OCI-LY3 (cell line): Measurements from ENCODE around the gene CTBP2.

Experiments
- H2AFZ ChIP-seq: fragments of 200-600, 300-600 bp; shearing (Covaris generic); 2 replicates; pipeline ENCODE4 v1.6.0; 2014; ENCODE audit warnings: antibody characterized with exemption, low read depth, low read length
- H3K27ac ChIP-seq: fragments of 200-600, 300-600 bp; sonication (generic); 2 replicates; pipeline ENCODE4 v1.5.1; 2014; ENCODE audit warnings: mild to moderate bottlenecking, low read length, moderate library complexity, mixed read lengths
- H3K27me3 ChIP-seq: fragments of 200-600, 300-600 bp; sonication (generic); 2 replicates; pipeline ENCODE4 v1.6.1; 2014; ENCODE audit warnings: low read depth, low read length, mixed read lengths
- H3K36me3 ChIP-seq: fragments of 200-600, 300-600 bp; sonication (generic); replicated peaks from 2 replicates; pipeline ENCODE3; 2014; ENCODE audit warnings: low read depth, low read length, mixed read lengths
- H3K4me1 ChIP-seq: fragments of 300-600, 200-600 bp; sonication (generic); 2 replicates; pipeline ENCODE4 v1.6.1; 2014; ENCODE audit warnings: low read length, mixed read lengths
- H3K4me2 ChIP-seq: fragments of 200-600, 300-600 bp; sonication (generic); 2 replicates; pipeline ENCODE4 v1.6.1; 2014; ENCODE audit warnings: low read length, mixed read lengths
- H3K4me3 ChIP-seq: fragments of 300-600, 200-600 bp; sonication (generic); 2 replicates; pipeline ENCODE4 v1.5.1; 2014; ENCODE audit warnings: antibody characterized with exemption, mild to moderate bottlenecking, low read length, moderate library complexity
- H3K79me2 ChIP-seq: fragments of 300-600, 200-600 bp; shearing (Covaris generic); 2 replicates; pipeline ENCODE4 v1.6.1; 2014; ENCODE audit warnings: mild to moderate bottlenecking, low read length, mixed read lengths
- H3K9ac ChIP-seq: fragments of 300-600, 200-600 bp; shearing (Covaris generic); 2 replicates; pipeline ENCODE4 v1.6.0; 2014; ENCODE audit warnings: mild to moderate bottlenecking, low read length, moderate library complexity
- H3K9me3 ChIP-seq: fragments of 200-600, 300-600 bp; shearing (Covaris generic); 2 replicates; pipeline ENCODE4 v1.6.1; 2014; ENCODE audit warnings: low read length, mixed read lengths; ENCODE audit not compliant: insufficient read depth
- H4K20me1 ChIP-seq: fragments of 200-600, 300-600 bp; sonication (generic); 2 replicates; pipeline ENCODE4 v1.6.1; 2016; ENCODE audit warnings: low read length, mixed read lengths; ENCODE audit not compliant: insufficient read depth
- EZH2phosphoT487 ChIP-seq: fragments of 200-600 bp; shearing (Covaris generic); IDR thresholded peaks from 2 replicates; pipeline ENCODE4 v1.6.1; 2018; ENCODE audit warnings: antibody characterized with exemption, mixed run types, low read depth
- TF ChIP-seq, protein P1 (sequence below): fragments of 200-600, 300-600 bp; sonication (generic); IDR thresholded peaks from 2 replicates; pipeline ENCODE4 v1.5.1; 2014; ENCODE audit warnings: antibody characterized with exemption, low read length, low read depth

CTBP2 gene

DNA sequence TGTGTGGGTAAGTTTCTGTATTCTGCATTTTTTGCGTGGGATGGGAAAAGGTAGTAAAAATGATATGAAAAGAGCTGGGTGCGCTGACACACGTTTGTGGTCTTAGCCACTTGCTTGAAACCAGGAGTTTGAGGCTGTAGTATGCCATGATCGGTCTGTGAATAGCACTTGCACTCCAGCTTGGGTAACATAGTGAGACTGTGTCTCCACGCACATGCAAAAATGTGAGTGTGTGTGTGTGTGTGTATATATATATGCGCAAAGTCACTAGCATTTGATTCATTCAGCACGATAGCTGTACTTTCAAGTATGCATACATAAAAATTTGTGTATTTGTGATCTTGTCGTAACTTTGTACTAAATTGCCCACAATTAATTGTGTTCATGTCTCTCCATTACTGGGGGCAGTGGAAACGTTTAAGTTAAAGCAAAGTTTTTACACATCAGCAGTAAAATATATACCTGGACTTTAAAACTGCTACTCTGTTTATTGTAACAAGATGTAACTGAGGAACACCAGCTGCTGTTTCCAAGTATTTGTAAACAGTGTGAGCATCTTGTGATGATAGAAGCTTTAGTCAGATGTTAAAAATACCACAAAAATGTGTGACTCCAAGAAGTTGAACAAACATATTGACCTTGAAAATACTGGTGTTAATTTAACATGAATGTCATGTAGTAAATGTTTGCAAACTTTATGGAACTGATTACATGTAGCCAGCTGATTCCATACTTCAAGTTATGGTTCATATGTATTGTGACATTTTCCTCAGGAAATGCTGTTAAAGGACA, 216.9 kb downstream of the CTBP2 start:
- Histone ChIP-seq H3K27me3 (no peaks in the 10 kb centered on the region), H2AFZ (no peak overlapping the region), H3K4me2 (no peak overlapping the region), H3K36me3 (no peaks in the 10 kb centered on the region), H4K20me1 (peaks cover 51% of the 10 kb centered on the region), H3K9ac (no peak overlapping the region), H3K4me1 (no peaks in the 10 kb centered on the region), H3K4me3 (no peak overlapping the region), H3K9me3 (no peaks in the 10 kb centered on the region), H3K27ac (no peak overlapping the region), H3K79me2 (peaks cover 84% of the 10 kb centered on the region)
- TF ChIP-seq EZH2phosphoT487, result no peak
- TF ChIP-seq, protein P1, sequence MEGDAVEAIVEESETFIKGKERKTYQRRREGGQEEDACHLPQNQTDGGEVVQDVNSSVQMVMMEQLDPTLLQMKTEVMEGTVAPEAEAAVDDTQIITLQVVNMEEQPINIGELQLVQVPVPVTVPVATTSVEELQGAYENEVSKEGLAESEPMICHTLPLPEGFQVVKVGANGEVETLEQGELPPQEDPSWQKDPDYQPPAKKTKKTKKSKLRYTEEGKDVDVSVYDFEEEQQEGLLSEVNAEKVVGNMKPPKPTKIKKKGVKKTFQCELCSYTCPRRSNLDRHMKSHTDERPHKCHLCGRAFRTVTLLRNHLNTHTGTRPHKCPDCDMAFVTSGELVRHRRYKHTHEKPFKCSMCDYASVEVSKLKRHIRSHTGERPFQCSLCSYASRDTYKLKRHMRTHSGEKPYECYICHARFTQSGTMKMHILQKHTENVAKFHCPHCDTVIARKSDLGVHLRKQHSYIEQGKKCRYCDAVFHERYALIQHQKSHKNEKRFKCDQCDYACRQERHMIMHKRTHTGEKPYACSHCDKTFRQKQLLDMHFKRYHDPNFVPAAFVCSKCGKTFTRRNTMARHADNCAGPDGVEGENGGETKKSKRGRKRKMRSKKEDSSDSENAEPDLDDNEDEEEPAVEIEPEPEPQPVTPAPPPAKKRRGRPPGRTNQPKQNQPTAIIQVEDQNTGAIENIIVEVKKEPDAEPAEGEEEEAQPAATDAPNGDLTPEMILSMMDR, result no peak

DNA sequence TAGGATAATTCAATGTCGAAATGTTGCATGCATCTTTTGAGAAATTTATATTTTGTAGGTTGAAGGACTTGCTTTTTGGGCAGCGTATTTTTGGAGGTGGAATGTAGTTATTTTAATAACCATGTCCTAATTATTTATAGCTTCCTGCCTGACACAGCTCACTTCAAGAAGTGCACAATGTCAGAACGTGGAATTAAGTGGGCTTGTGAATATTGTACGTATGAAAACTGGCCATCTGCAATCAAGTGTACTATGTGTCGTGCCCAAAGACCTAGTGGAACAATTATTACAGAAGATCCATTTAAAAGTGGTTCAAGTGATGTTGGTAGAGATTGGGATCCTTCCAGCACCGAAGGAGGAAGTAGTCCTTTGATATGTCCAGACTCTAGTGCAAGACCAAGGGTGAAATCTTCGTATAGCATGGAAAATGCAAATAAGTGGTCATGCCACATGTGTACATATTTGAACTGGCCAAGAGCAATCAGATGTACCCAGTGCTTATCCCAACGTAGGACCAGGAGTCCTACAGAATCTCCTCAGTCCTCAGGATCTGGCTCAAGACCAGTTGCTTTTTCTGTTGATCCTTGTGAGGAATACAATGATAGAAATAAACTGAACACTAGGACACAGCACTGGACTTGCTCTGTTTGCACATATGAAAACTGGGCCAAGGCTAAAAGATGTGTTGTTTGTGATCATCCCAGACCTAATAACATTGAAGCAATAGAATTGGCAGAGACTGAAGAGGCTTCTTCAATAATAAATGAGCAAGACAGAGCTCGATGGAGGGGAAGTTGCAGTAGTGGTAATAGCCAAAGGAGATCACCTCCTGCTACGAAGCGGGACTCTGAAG, 217.8 kb downstream of the CTBP2 start:
- Histone ChIP-seq H4K20me1 (peaks cover 56% of the 10 kb centered on the region), H3K27ac (no peak overlapping the region)

DNA sequence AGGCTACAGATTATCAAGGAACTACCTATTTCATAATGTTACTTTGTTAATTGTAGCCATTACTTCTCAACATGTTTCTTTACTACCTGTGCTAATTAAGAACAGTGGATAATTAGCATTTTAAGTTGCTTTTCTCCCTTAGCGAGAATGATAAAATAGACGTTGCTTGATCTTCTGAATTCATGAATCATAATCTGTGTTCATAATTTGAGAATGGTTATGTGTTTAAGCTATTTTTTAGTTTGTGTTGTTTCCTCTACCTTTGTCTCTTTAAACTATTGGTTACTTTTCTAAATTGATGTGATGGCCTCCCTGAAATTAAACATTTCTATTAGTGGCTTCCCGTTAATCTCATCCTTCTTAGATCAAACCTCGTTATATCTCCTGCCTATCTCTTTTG, 218.5 kb downstream of the CTBP2 start, which contains the start of gene ZRANB1:
ZRANB1 (plus strand) TSS at position 301 of the 400 bp plus-strand sequence. CDS start 371 bp downstream, outside the sequence.
- TF ChIP-seq, protein P1, result no peak
- TF ChIP-seq EZH2phosphoT487, result no peak
- Histone ChIP-seq H3K4me1 (no peaks in the 10 kb centered on the region), H3K36me3 (no peaks in the 10 kb centered on the region), H3K9ac (no peak within 1 kb of the TSS), H2AFZ (no peak within 1 kb of the TSS), H3K79me2 (peaks cover 83% of the 10 kb centered on the region), H3K27me3 (no peaks in the 10 kb centered on the region), H3K27ac (no peak within 1 kb of the TSS), H4K20me1 (peaks cover 51% of the 10 kb centered on the region), H3K4me3 (no peak within 1 kb of the TSS), H3K9me3 (no peaks in the 10 kb centered on the region), H3K4me2 (no peak within 1 kb of the TSS)

More for the DNA sequence above, 217.8 kb downstream of the CTBP2 start:
- Histone ChIP-seq H2AFZ (no peak overlapping the region), H3K27me3 (no peaks in the 10 kb centered on the region), H3K36me3 (no peaks in the 10 kb centered on the region), H3K9me3 (no peaks in the 10 kb centered on the region), H3K4me1 (no peaks in the 10 kb centered on the region), H3K4me2 (no peak overlapping the region), H3K79me2 (peaks cover 86% of the 10 kb centered on the region), H3K9ac (no peak overlapping the region), H3K4me3 (no peak overlapping the region)
- TF ChIP-seq EZH2phosphoT487, result no peak
- TF ChIP-seq, protein P1, result no peak

DNA sequence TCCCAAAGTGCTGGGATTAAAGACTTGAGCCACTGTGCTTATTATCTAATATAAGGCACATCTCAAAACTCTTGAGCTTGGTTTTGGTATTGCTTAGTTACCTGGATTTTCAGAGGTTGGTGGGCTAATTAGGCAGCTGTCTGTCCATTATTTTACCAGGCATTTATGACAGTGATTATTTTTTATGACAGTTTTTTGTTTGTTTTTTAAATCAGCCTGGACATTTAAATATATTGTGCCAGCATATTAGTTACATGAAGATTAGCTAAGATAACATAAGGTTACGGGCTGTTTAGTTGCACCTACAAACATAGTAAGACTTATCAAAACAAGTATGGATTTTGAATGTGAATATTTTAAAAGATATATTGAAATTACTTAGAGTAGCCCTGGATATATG, 221.1 kb downstream of the CTBP2 start:
- peaks cover 84% of the 10 kb centered on the region for H3K79me2 ChIP-seq
- H3K4me1 ChIP-seq, result no peaks in the 10 kb centered on the region
- H3K36me3 ChIP-seq, result no peaks in the 10 kb centered on the region
- TF ChIP-seq, protein P1, result no peak
- no peak for TF ChIP-seq EZH2phosphoT487
- no peak overlapping the region for H3K4me2 ChIP-seq
- no peak overlapping the region for H3K9ac ChIP-seq
- peaks cover 50% of the 10 kb centered on the region for H4K20me1 ChIP-seq
- no peaks in the 10 kb centered on the region for H3K9me3 ChIP-seq
- no peak overlapping the region for H2AFZ ChIP-seq
- no peak overlapping the region for H3K4me3 ChIP-seq
- no peaks in the 10 kb centered on the region for H3K27me3 ChIP-seq
- no peak overlapping the region for H3K27ac ChIP-seq
